Measurements from ENCODE around the gene KCNIP3. TPM values are rescaled to one million over a fixed set of nuclear protein-coding genes. Genes with fewer than 3 reads are reported as not detected.

KCNIP3 gene
- total RNA-seq, 3 donors from 2014 or later (not counting 1 experiment from before 2014, with no cell fraction given), result 0.52 to 1.4 TPM; not detected in 1

- H3K4me3 ChIP-seq (ENCODE audit: low read length), result no peak overlapping the region
- TF ChIP-seq CTCF (IDR thresholded peaks at IDR 0.05), result no peak
- intact Hi-C loops (cut with micrococcal nuclease), result no loop called here
- no peak for DNase-seq
- no peak overlapping the region for H3K27ac ChIP-seq (ENCODE audit: low read length)
- no peaks in the 10 kb centered on the region for H3K36me3 ChIP-seq (ENCODE audit: control insufficient read depth, insufficient read depth, low read length)
- H3K4me1 ChIP-seq (ENCODE audit: control insufficient read depth, insufficient read depth, low read length), result peaks cover under 1% of the 10 kb centered on the region
- no peaks in the 10 kb centered on the region for H3K9me3 ChIP-seq (ENCODE audit: control insufficient read depth, insufficient read depth, low read length)
- Mint-ChIP-seq H3K4me1 (no peaks in the 10 kb centered on the region), H3K9me3 (no peaks in the 10 kb centered on the region), H3K27me3 (ENCODE audit: low read depth in 2 of 2) (peaks cover 7 to 8% of the 10 kb centered on the region in 2 donors), H3K4me3 (no peak overlapping the region), H3K36me3 (no peaks in the 10 kb centered on the region), H3K27ac (no peak overlapping the region)
- H3K27me3 ChIP-seq (ENCODE audit: control insufficient read depth, insufficient read depth, low read length), result peaks cover 7% of the 10 kb centered on the region
- ATAC-seq, result no peak
- 90% methylated on average over 13 of the region's 13 CpGs for WGBS (ENCODE audit: insufficient coverage)
Observed at GRCh38 chr2:95350774-95351597, 53.8 kb downstream of the KCNIP3 start.

DNA sequence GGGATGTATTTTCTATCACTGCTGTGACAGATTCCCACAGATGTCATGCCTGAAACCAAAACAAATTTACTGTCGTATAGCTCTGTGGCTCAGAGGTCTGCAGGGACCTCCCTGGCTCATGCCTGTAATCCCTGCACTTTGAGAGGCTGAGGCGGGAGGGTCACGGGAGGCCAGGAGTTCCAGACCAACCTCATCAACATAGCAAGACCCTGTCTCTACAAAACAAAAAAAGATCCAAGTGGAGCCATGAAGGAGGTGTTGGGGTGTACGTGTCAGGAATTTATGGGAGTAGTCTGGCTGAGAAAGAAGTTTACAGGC, 54.4 kb downstream of the KCNIP3 start:
- DNase-seq (no peak), ATAC-seq (no peak)
- H3K4me3 Mint-ChIP-seq, result no peak overlapping the region
- no peaks in the 10 kb centered on the region for H3K36me3 ChIP-seq (ENCODE audit: control insufficient read depth, insufficient read depth, low read length)
- no peaks in the 10 kb centered on the region for H3K36me3 Mint-ChIP-seq
- H3K27ac Mint-ChIP-seq, result no peak overlapping the region
- H3K4me1 Mint-ChIP-seq, result no peaks in the 10 kb centered on the region
- H3K4me1 ChIP-seq (ENCODE audit: control insufficient read depth, insufficient read depth, low read length), result no peaks in the 10 kb centered on the region
- H3K27ac ChIP-seq (ENCODE audit: low read length), result no peak overlapping the region
- H3K9me3 ChIP-seq (ENCODE audit: control insufficient read depth, insufficient read depth, low read length), result no peaks in the 10 kb centered on the region
- 93% methylated on average over 2 of the region's 4 CpGs for WGBS (ENCODE audit: insufficient coverage)
- peaks cover 7% of the 10 kb centered on the region for H3K27me3 ChIP-seq (ENCODE audit: control insufficient read depth, insufficient read depth, low read length)
- peaks cover 7 to 8% of the 10 kb centered on the region in 2 donors for H3K27me3 Mint-ChIP-seq (ENCODE audit: low read depth in 2 of 2)
- no peak overlapping the region for H3K4me3 ChIP-seq (ENCODE audit: low read length)
- TF ChIP-seq CTCF (IDR thresholded peaks at IDR 0.05), result no peak
- no peaks in the 10 kb centered on the region for H3K9me3 Mint-ChIP-seq
- intact Hi-C loops (cut with micrococcal nuclease), result no loop called here

DNA sequence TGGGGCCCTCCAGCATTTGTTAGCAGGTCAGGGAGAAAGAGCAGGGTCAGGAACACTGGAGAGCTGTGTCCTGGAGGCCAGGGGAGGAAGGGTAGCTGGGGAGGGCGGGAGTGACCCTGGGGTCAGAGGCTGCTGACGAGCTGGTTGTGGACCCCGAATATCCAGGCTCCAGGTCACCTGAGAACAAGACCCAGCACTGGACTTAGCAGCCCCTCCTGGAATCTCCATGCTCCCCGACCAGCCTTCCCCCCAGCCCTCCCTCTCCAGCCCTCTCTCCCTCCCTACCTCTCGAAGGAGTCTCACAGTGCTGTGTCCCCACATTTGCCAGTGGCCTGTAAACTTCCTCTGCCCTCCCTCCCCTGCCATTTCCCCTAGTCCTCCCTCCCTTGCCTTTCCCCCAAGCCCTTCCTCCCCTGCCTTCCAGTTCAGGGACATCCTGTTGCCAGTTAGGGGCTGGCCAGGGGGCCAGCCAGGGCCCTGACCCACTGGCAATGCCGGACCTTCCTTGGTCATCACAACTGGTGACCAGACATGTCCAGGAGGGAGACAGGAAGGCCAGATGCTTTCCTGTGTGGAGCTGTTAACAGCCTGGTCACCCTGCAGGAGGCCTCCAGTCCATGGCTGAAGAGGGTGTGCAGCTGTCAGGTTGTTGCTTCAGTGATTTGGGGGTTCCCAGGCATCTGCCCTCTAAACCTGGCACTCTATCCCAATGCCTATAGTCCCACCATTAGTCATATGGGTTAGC, 55.3 kb downstream of the KCNIP3 start:
- DNase-seq, result no peak
- no peak for ATAC-seq
- Mint-ChIP-seq H3K4me1 (no peaks in the 10 kb centered on the region), H3K4me3 (no peak overlapping the region), H3K27ac (no peak overlapping the region), H3K36me3 (no peaks in the 10 kb centered on the region), H3K9me3 (no peaks in the 10 kb centered on the region), H3K27me3 (ENCODE audit: low read depth in 2 of 2) (peaks cover 7 to 8% of the 10 kb centered on the region in 2 donors)
- H3K9me3 ChIP-seq (ENCODE audit: control insufficient read depth, insufficient read depth, low read length), result no peaks in the 10 kb centered on the region
- intact Hi-C loops (cut with micrococcal nuclease), result no loop called here
- peaks cover 2% of the 10 kb centered on the region for H3K27me3 ChIP-seq (ENCODE audit: control insufficient read depth, insufficient read depth, low read length)
- H3K4me3 ChIP-seq (ENCODE audit: low read length), result no peak overlapping the region
- 59% methylated on average over 6 of the region's 6 CpGs for WGBS (ENCODE audit: insufficient coverage)
- H3K27ac ChIP-seq (ENCODE audit: low read length), result no peak overlapping the region
- H3K36me3 ChIP-seq (ENCODE audit: control insufficient read depth, insufficient read depth, low read length), result no peaks in the 10 kb centered on the region
- H3K4me1 ChIP-seq (ENCODE audit: control insufficient read depth, insufficient read depth, low read length), result no peaks in the 10 kb centered on the region
- no peak for TF ChIP-seq CTCF (IDR thresholded peaks at IDR 0.05)

Measured in natural killer cell (primary cell).